IMR-90 (cell line): Measurements from ENCODE around the gene LEO1. TPM values are rescaled to one million over a fixed set of nuclear protein-coding genes. Genes with fewer than 3 reads are reported as not detected.
A peak's percentile ranks its signal among the peaks of the same experiment; 100 is the strongest.

Source experiments
- ATAC-seq: fragments of 200-7000 bp; cut with Tn5 transposase; 2 replicates; pipeline ENCODE4 v1.9.1; 2020; ENCODE audit warnings: low read depth, mild to moderate bottlenecking, moderate library complexity
- BruUV-seq: library from RNA; stranded (reverse); fragments of 400-500 nt; replicated peaks from 2 replicates; lab custom pipeline; 2021; lab: Mats Ljungman, UMichigan
- CTCF ChIA-PET: fragments of 300-600 bp; formaldehyde crosslinking; extraction: SDS; loops from one replicate; lab custom pipeline; 2021; ENCODE audit warnings: antibody characterized with exemption; lab: Yijun Ruan, JAX
- POLR2A ChIA-PET: fragments of 300-600 bp; sonication (Branson Sonifier 250); formaldehyde crosslinking; loops from one replicate; lab custom pipeline; 2022; ENCODE audit warnings: antibody characterized with exemption; ENCODE audit not compliant: unreplicated experiment; lab: Charles Lee
- DNase-seq: peaks from one replicate; pipeline ENCODE4 v3.0.0; 2013
- H2AFZ ChIP-seq: replicated peaks from 2 replicates; pipeline ENCODE3; 2013; ENCODE audit warnings: low read length, mild to moderate bottlenecking; ENCODE audit not compliant: poor library complexity
- H2AK5ac ChIP-seq: 2 replicates; pipeline ENCODE4 v1.6.1; 2013; ENCODE audit warnings: low read depth, low read length, inconsistent platforms
- H2AK9ac ChIP-seq: replicated peaks from 2 replicates; pipeline ENCODE3; 2013; ENCODE audit warnings: mild to moderate bottlenecking, low read depth, low read length, moderate library complexity; ENCODE audit not compliant: poor library complexity
- H2BK120ac ChIP-seq: 2 replicates; pipeline ENCODE4 v1.6.1; 2013; ENCODE audit warnings: low read depth, low read length, inconsistent platforms
- H2BK15ac ChIP-seq: 3 replicates; pipeline ENCODE4 v1.6.1; 2013; ENCODE audit warnings: low read depth, low read length, inconsistent platforms
- H2BK20ac ChIP-seq: 2 replicates; pipeline ENCODE4 v1.6.1; 2013; ENCODE audit warnings: low read depth, mild to moderate bottlenecking, inconsistent platforms, low read length, moderate library complexity
- H2BK5ac ChIP-seq: 2 replicates; pipeline ENCODE4 v1.6.1; 2013; ENCODE audit warnings: mild to moderate bottlenecking, low read depth, low read length, inconsistent platforms; ENCODE audit not compliant: poor library complexity, severe bottlenecking
- H3K14ac ChIP-seq: replicated peaks from 2 replicates; pipeline ENCODE4 v1.6.1; 2013; ENCODE audit warnings: low read depth, low read length, inconsistent platforms
- H3K18ac ChIP-seq: 2 replicates; pipeline ENCODE4 v1.6.1; 2013; ENCODE audit warnings: low read depth, low read length, control low read depth
- H3K23ac ChIP-seq: 2 replicates; pipeline ENCODE4 v1.6.1; 2013; ENCODE audit warnings: low read depth, low read length, inconsistent platforms
- H3K27ac ChIP-seq: 2 replicates; pipeline ENCODE4 v1.5.1; 2013; ENCODE audit warnings: mild to moderate bottlenecking, control low read depth, low read length; ENCODE audit not compliant: insufficient read depth
- H3K27me3 ChIP-seq: 2 replicates; pipeline ENCODE4 v1.6.1; 2013; ENCODE audit warnings: low read length; ENCODE audit not compliant: control insufficient read depth, insufficient read depth
- H3K36me3 ChIP-seq: 2 replicates; pipeline ENCODE4 v1.6.1; 2013; ENCODE audit warnings: low read length, mixed read lengths; ENCODE audit not compliant: control insufficient read depth, insufficient read depth
- H3K4ac ChIP-seq: 2 replicates; pipeline ENCODE4 v1.6.1; 2013; ENCODE audit warnings: low read depth, low read length, inconsistent platforms
- H3K4me1 ChIP-seq: 2 replicates; pipeline ENCODE4 v1.6.1; 2013; ENCODE audit warnings: low read length, mixed read lengths; ENCODE audit not compliant: control insufficient read depth, insufficient read depth
- H3K4me2 ChIP-seq: 2 replicates; pipeline ENCODE4 v1.6.1; 2013; ENCODE audit warnings: low read depth, mild to moderate bottlenecking, control low read depth, low read length, moderate library complexity
- H3K4me3 ChIP-seq: 2 replicates; pipeline ENCODE4 v1.5.1; 2013; ENCODE audit warnings: low read depth, mild to moderate bottlenecking, control low read depth, low read length, moderate library complexity; ENCODE audit not compliant: insufficient read depth
- H3K56ac ChIP-seq: 2 replicates; pipeline ENCODE4 v1.6.1; 2013; ENCODE audit warnings: low read length, inconsistent platforms; ENCODE audit not compliant: insufficient read depth; ENCODE audit errors: extremely low read depth
- H3K79me1 ChIP-seq, 2 experiments: 2 replicates each; pipeline ENCODE4 v1.6.1; 2013; ENCODE audit warnings: low read length in 2 of 2, inconsistent platforms in 1 of 2, low read depth in 1 of 2
- H3K9ac ChIP-seq: 2 replicates; pipeline ENCODE4 v1.6.1; 2013; ENCODE audit warnings: low read depth, low read length, control low read depth
- H3K9me1 ChIP-seq: 2 replicates; pipeline ENCODE4 v1.6.1; 2013; ENCODE audit warnings: low read length, inconsistent platforms; ENCODE audit not compliant: insufficient read depth
- H3K9me3 ChIP-seq: 2 replicates; pipeline ENCODE4 v1.6.1; 2013; ENCODE audit warnings: low read length; ENCODE audit not compliant: control insufficient read depth, insufficient read depth
- H4K20me1 ChIP-seq: 2 replicates; pipeline ENCODE4 v1.6.1; 2013; ENCODE audit warnings: low read length, inconsistent platforms; ENCODE audit not compliant: insufficient read depth
- H4K5ac ChIP-seq: 2 replicates; pipeline ENCODE4 v1.6.1; 2013; ENCODE audit warnings: mild to moderate bottlenecking, low read depth, low read length, control low read depth
- H4K8ac ChIP-seq, 2 experiments: 2 replicates each; pipeline ENCODE4 v1.6.1; 2013; ENCODE audit warnings: low read depth in 2 of 2, low read length in 2 of 2, control low read depth in 1 of 2, inconsistent platforms in 1 of 2
- H4K91ac ChIP-seq: 2 replicates; pipeline ENCODE4 v1.6.1; 2013; ENCODE audit warnings: low read depth, low read length, inconsistent platforms; ENCODE audit not compliant: insufficient read depth
- BHLHE40 ChIP-seq: fragments of 150-350 bp; IDR thresholded peaks from 2 replicates; pipeline ENCODE4 v1.6.1; 2016; ENCODE audit warnings: mild to moderate bottlenecking, low read depth, low read length
- CEBPB ChIP-seq: IDR thresholded peaks from 2 replicates; pipeline ENCODE4 v1.6.1; 2012; ENCODE audit warnings: low read depth, low read length, improper control_type of control experiment
- CHD1 ChIP-seq: IDR thresholded peaks from 2 replicates; pipeline ENCODE4 v1.6.1; 2012; ENCODE audit warnings: low read depth, low read length, improper control_type of control experiment
- CTCF ChIP-seq: conservative IDR thresholded peaks from 2 replicates; pipeline ENCODE4 v1.5.1; 2012; ENCODE audit warnings: mild to moderate bottlenecking, low read depth, low read length, improper control_type of control experiment
- FOS ChIP-seq: fragments of 150-350 bp; IDR thresholded peaks from 2 replicates; pipeline ENCODE4 v1.6.1; 2016; ENCODE audit warnings: low read depth, low read length
- MAFK ChIP-seq: IDR thresholded peaks from 2 replicates; pipeline ENCODE4 v1.6.1; 2012; ENCODE audit warnings: low read depth, low read length, improper control_type of control experiment
- NFE2L2 ChIP-seq: fragments of 150-350 bp; IDR thresholded peaks from 2 replicates; pipeline ENCODE4 v1.6.1; 2016; ENCODE audit warnings: low read depth, mild to moderate bottlenecking, low read length
- POLR2A ChIP-seq: IDR thresholded peaks from 2 replicates; pipeline ENCODE4 v1.6.1; 2012; ENCODE audit warnings: mild to moderate bottlenecking, low read depth, low read length
- RAD21 ChIP-seq: IDR thresholded peaks from 2 replicates; pipeline ENCODE4 v1.6.1; 2012; ENCODE audit warnings: low read length, improper control_type of control experiment
- RFX5 ChIP-seq: IDR thresholded peaks from 2 replicates; pipeline ENCODE4 v1.8.0; 2012; ENCODE audit warnings: low read depth, mild to moderate bottlenecking, low read length, moderate library complexity
- SMC3 ChIP-seq: fragments of 150-350 bp; IDR thresholded peaks from 2 replicates; pipeline ENCODE4 v1.6.1; 2016; ENCODE audit warnings: low read depth, mild to moderate bottlenecking, antibody characterized with exemption, low read length, moderate library complexity
- USF2 ChIP-seq: fragments of 150-350 bp; IDR thresholded peaks from 2 replicates; pipeline ENCODE4 v1.6.1; 2017; ENCODE audit warnings: mild to moderate bottlenecking, antibody characterized with exemption, low read length, low read depth
- WGBS, 2 experiments: methylation state at CpG; one replicate each; pipeline versions ENCODE4 v1.1.5 to v1.1.7; 2013; ENCODE audit warnings: missing lambda C conversion rate in 2 of 2; ENCODE audit not compliant: insufficient read length in 1 of 2; ENCODE audit errors: extremely low coverage in 2 of 2; 5-methylcytosine and 5-hydroxymethylcytosine counted together
- dilution Hi-C: fragments of 300-500 bp; cut with HindIII; formaldehyde crosslinking; loops from one replicate; pipeline ENCODE4 v1.14.3; 2018; ENCODE audit warnings: low sequenced_read_pairs; ENCODE audit not compliant: unreplicated experiment
- in situ Hi-C: fragments of 300-500 bp; cut with MboI; formaldehyde crosslinking; loops from 3 replicates; pipeline ENCODE4 v1.14.3; 2019; ENCODE audit warnings: low sequenced_read_pairs, inconsistent platforms, mixed read lengths
- intact Hi-C: fragments of 100-400 bp; cut with micrococcal nuclease; formaldehyde crosslinking; loops from 2 replicates; pipeline ENCODE4 v1.10.0; 2022
- polyA plus RNA-seq, 3 experiments: library from polyadenylated mRNA; depleted of rRNA; stranded (reverse); fragments of >200 nt; gene quantifications; 2 replicates each; pipeline ENCODE4 v1.2.3, GENCODE V29; 2012; ENCODE audit warnings: low replicate concordance in 1 of 3
- total RNA-seq: library from RNA; depleted of rRNA; stranded (reverse); fragments of >200 nt; gene quantifications from 2 replicates; pipeline ENCODE4 v1.2.3, GENCODE V29; 2012
- TF ChIP-seq, protein P1 (sequence below): fragments of 150-350 bp; IDR thresholded peaks from 2 replicates; pipeline ENCODE4 v1.6.1; 2016; ENCODE audit warnings: low read depth, mild to moderate bottlenecking, low read length, moderate library complexity, borderline replicate concordance

Gene LEO1
- total and polyA plus RNA-seq, 2 of the 4 experiments (the other 2 are of a cell fraction): 9.0 to 11.5 TPM

DNA sequence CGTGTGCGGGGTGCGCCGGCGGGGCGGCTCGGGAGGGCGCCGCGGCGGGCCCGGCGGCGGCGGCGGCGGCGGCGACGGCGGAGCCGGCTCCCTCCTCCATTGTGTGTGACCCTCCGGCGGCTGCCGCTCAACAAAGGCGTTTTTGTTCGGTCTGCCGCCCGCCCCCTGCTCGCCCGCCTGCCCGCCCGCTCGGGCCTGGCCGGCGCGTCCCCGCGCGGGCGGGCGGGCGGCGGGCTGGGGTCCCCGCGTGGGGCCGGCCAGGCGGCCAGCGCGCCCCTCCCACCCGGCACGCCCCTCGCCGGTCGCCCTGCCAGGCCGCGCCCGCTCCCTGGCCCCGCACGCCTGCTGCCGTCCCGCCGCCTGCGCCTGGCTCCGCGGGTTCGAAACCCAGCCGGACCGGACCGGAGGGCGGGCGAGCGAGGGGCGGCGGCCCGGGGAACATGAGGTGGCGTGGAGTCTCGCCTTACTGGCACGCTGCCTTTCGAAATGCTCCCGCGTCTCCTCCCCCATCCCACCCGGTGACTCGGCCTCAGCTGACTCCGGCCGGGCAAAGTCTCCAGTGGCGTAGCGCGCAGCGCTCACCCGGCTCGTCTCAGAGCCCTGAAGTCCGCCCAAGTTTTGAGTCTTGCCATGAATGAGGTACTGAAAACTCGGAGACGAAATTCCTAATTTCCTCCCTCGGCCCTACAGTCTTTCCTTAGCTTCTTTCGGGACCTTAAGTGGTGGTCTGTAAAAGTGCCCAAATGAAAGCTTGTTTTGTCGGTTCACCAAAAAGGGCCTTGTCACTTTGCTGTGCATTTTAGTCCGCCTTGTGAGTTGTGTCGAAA is 48.0 kb upstream of the LEO1 start:
- peak; percentile 89 for DNase-seq
- POLR2A ChIA-PET: interaction anchor here (1.0 kb wide), 1 partner anchor 48 kb away, joined by 3 read pairs; the partner anchor contains the start of gene LEO1
- H2AK9ac ChIP-seq: peak overlapping the region; percentile 98
- H3K27me3 ChIP-seq: no peaks in the 10 kb centered on the region
- H4K8ac ChIP-seq: peak overlapping the region; percentile 16 to 97
- peak overlapping the region; percentile 90 for H3K4me2 ChIP-seq
- in situ Hi-C loops (loop anchor here (25.0 kb wide), 1 partner anchor 643 kb away; no protein-coding TSS in a partner anchor), intact Hi-C loops (loop anchor here (2.0 to 5.0 kb wide), 5 partner anchors 33 to 479 kb away; partner anchors contain the start of gene LEO1), dilution Hi-C loops (no loop called here)
- peak overlapping the region; percentile 97 for H4K91ac ChIP-seq
- peak overlapping the region; percentile 91 for H2AK5ac ChIP-seq
- no peaks in the 10 kb centered on the region; the same call in 1 of the 2 replicates for H3K36me3 ChIP-seq
- H3K4me1 ChIP-seq: peaks cover 11% of the 10 kb centered on the region
- peak overlapping the region; percentile 99 for H3K56ac ChIP-seq
- peak overlapping the region; percentile 90 for H3K4me3 ChIP-seq
- H4K5ac ChIP-seq: peak overlapping the region; percentile 86
- peak overlapping the region; percentile 95 for H2BK120ac ChIP-seq
- peak overlapping the region; percentile 99 for H3K4ac ChIP-seq
- peaks cover 0 to 20% of the 10 kb centered on the region in 2 experiments; a peak in 2 of 4 replicates for H3K79me1 ChIP-seq
- H2BK5ac ChIP-seq: peak overlapping the region; percentile 100
- H3K18ac ChIP-seq: peak overlapping the region; percentile 96
- CTCF ChIA-PET: no interaction called here
- peak; percentile 75 for ATAC-seq
- no TSS peak for BruUV-seq
- no peaks in the 10 kb centered on the region for H3K9me3 ChIP-seq
- H4K20me1 ChIP-seq: peaks cover 12% of the 10 kb centered on the region
- peak overlapping the region; percentile 100 for H3K14ac ChIP-seq
- 1% methylated on average over 24 of the region's 100 CpGs; no CpG with 5 or more reads in 1 of the 2 experiments for WGBS, 2 experiments
- peak overlapping the region; percentile 97 for H3K27ac ChIP-seq
- H3K23ac ChIP-seq: peak overlapping the region; percentile 100
- H3K9me1 ChIP-seq: peaks cover 7% of the 10 kb centered on the region
- peak overlapping the region; percentile 93 for H3K9ac ChIP-seq
- peak overlapping the region; percentile 74; the same call in 2 of the 3 replicates for H2BK15ac ChIP-seq
- H2BK20ac ChIP-seq: peak overlapping the region; percentile 64
- peak overlapping the region; percentile 95 for H2AFZ ChIP-seq
- TF ChIP-seq RFX5 (no peak), CTCF (no peak), MAFK (no peak), RAD21 (peak; percentile 31), CHD1 (peak; percentile 95; the same call in 1 of the 2 replicates), NFE2L2 (peak; percentile 23; the same call in 1 of the 2 replicates), POLR2A (peak; percentile 92), BHLHE40 (peak; percentile 79), CEBPB (peak; percentile 67; the same call in 1 of the 2 replicates), SMC3 (peak; percentile 17; the same call in 1 of the 2 replicates), FOS (peak; percentile 53; the same call in 1 of the 2 replicates), USF2 (peak; percentile 89)
- TF ChIP-seq, protein P1, sequence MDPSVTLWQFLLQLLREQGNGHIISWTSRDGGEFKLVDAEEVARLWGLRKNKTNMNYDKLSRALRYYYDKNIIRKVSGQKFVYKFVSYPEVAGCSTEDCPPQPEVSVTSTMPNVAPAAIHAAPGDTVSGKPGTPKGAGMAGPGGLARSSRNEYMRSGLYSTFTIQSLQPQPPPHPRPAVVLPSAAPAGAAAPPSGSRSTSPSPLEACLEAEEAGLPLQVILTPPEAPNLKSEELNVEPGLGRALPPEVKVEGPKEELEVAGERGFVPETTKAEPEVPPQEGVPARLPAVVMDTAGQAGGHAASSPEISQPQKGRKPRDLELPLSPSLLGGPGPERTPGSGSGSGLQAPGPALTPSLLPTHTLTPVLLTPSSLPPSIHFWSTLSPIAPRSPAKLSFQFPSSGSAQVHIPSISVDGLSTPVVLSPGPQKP: no peak
